Activated T-helper 2 cell treated with anti-CD3 and anti-CD28 coated beads, Interferon-gamma antibody, Interleukin-2, Interleukin-4, amounts not matched to agents 10 μg/mL and 5 μg/mL and 100 μg/mL, durations not matched to agents 14 hours and 24 hours and 36 hours (primary cell): ENCODE data around the gene FAM177B. TPM values are rescaled to one million over a fixed set of nuclear protein-coding genes. Genes with fewer than 3 reads are reported as not detected.
"Not testable (repeated sequence)": the region's sequence is repeated elsewhere in the genome, so short reads cannot be mapped to it uniquely, and the experiment has no call there.

ENCODE experiments used
- DNase-seq: peaks from one replicate; pipeline ENCODE4 v3.0.0; 2021; ENCODE audit warnings: low spot score
- H3K27ac Mint-ChIP-seq: one replicate; pipeline ENCODE4 v1.8.0; 2021; ENCODE audit warnings: mixed read lengths
- H3K27me3 Mint-ChIP-seq: one replicate; pipeline ENCODE4 v1.8.0; 2021; ENCODE audit warnings: low read depth, mixed read lengths
- H3K36me3 Mint-ChIP-seq: one replicate; pipeline ENCODE4 v1.8.0; 2021; ENCODE audit warnings: low read depth, mixed read lengths
- H3K4me1 Mint-ChIP-seq: one replicate; pipeline ENCODE4 v1.8.0; 2021; ENCODE audit warnings: low read depth, mixed read lengths
- H3K4me3 Mint-ChIP-seq: one replicate; pipeline ENCODE4 v1.8.0; 2021; ENCODE audit warnings: low read depth, mild to moderate bottlenecking, moderate library complexity, mixed read lengths
- H3K9me3 Mint-ChIP-seq: one replicate; pipeline ENCODE4 v1.8.0; 2021; ENCODE audit warnings: mixed read lengths
- intact Hi-C: fragments of 100-400 bp; cut with micrococcal nuclease; formaldehyde crosslinking; loops from one replicate; pipeline ENCODE4 v1.15.1; 2023
- total RNA-seq: library from RNA; stranded (reverse); gene quantifications from 2 replicates; pipeline ENCODE4 v1.2.3, GENCODE V29; 2022

Gene FAM177B
- total RNA-seq, 1 donor from 2014 or later, result not detected

- Mint-ChIP-seq H3K4me3 (no peak overlapping the region), H3K27ac (no peak overlapping the region), H3K27me3 (peaks cover 16% of the 10 kb centered on the region), H3K9me3 (no peaks in the 10 kb centered on the region), H3K4me1 (no peaks in the 10 kb centered on the region), H3K36me3 (no peaks in the 10 kb centered on the region)
- no peak for DNase-seq
- intact Hi-C loops, result no loop called here
These were observed 14.3 kb downstream of the FAM177B start for GRCh38 chr1:222751255-222751654.

- Mint-ChIP-seq H3K27me3 (peaks cover 9% of the 10 kb centered on the region), H3K4me3 (no peak overlapping the region), H3K9me3 (no peaks in the 10 kb centered on the region), H3K36me3 (no peaks in the 10 kb centered on the region), H3K27ac (no peak overlapping the region), H3K4me1 (no peaks in the 10 kb centered on the region)
- intact Hi-C loops, result no loop called here
- no peak for DNase-seq
These were observed 17.6 kb downstream of the FAM177B start for GRCh38 chr1:222754366-222755139.

- no peak overlapping the region for H3K4me3 Mint-ChIP-seq
- intact Hi-C loops, result no loop called here
- H3K4me1 Mint-ChIP-seq, result no peaks in the 10 kb centered on the region
- peaks cover 4% of the 10 kb centered on the region for H3K9me3 Mint-ChIP-seq
- no peaks in the 10 kb centered on the region for H3K36me3 Mint-ChIP-seq
- peaks cover 11% of the 10 kb centered on the region for H3K27me3 Mint-ChIP-seq
- no peak overlapping the region for H3K27ac Mint-ChIP-seq
- no peak for DNase-seq
These were observed 20.8 kb downstream of the FAM177B start for GRCh38 chr1:222757646-222758268.

GRCh38 chr1:222759451-222760035 is 22.5 kb downstream of the FAM177B start:
- no peak overlapping the region for H3K4me3 Mint-ChIP-seq
- no peak overlapping the region for H3K27ac Mint-ChIP-seq
- no peaks in the 10 kb centered on the region for H3K4me1 Mint-ChIP-seq
- H3K27me3 Mint-ChIP-seq, result peaks cover 14% of the 10 kb centered on the region
- no peak for DNase-seq
- H3K9me3 Mint-ChIP-seq, result peaks cover 4% of the 10 kb centered on the region
- intact Hi-C loops, result no loop called here
- no peaks in the 10 kb centered on the region for H3K36me3 Mint-ChIP-seq

GRCh38 chr1:222761083-222761482 is 24.1 kb downstream of the FAM177B start:
- no peak for DNase-seq
- H3K27ac Mint-ChIP-seq, result no peak overlapping the region
- intact Hi-C loops, result no loop called here
- no peaks in the 10 kb centered on the region for H3K36me3 Mint-ChIP-seq
- H3K4me1 Mint-ChIP-seq, result no peaks in the 10 kb centered on the region
- peaks cover 4% of the 10 kb centered on the region for H3K9me3 Mint-ChIP-seq
- peaks cover 12% of the 10 kb centered on the region for H3K27me3 Mint-ChIP-seq
- no peak overlapping the region for H3K4me3 Mint-ChIP-seq

- H3K9me3 Mint-ChIP-seq, H3K4me1 Mint-ChIP-seq, intact Hi-C loops, H3K4me3 Mint-ChIP-seq, H3K36me3 Mint-ChIP-seq, H3K27me3 Mint-ChIP-seq, DNase-seq, H3K27ac Mint-ChIP-seq: not testable (repeated sequence)
These were observed 25.2 kb downstream of the FAM177B start for GRCh38 chr1:222762178-222762577.

- no peaks in the 10 kb centered on the region for H3K36me3 Mint-ChIP-seq
- H3K4me1 Mint-ChIP-seq, result peaks cover 2% of the 10 kb centered on the region
- no peak overlapping the region for H3K4me3 Mint-ChIP-seq
- peaks cover 27% of the 10 kb centered on the region for H3K9me3 Mint-ChIP-seq
- DNase-seq, result no peak
- peak overlapping the region; percentile 7 for H3K27ac Mint-ChIP-seq
- peaks cover 3% of the 10 kb centered on the region for H3K27me3 Mint-ChIP-seq
- intact Hi-C loops, result no loop called here
These were observed 30.2 kb downstream of the FAM177B start for GRCh38 chr1:222767152-222767571.

GRCh38 chr1:222768592-222768991 is 31.6 kb downstream of the FAM177B start:
- Mint-ChIP-seq H3K27ac (no peak overlapping the region), H3K9me3 (peaks cover 26% of the 10 kb centered on the region), H3K4me1 (peaks cover 6% of the 10 kb centered on the region), H3K27me3 (peaks cover 3% of the 10 kb centered on the region), H3K4me3 (no peak overlapping the region), H3K36me3 (no peaks in the 10 kb centered on the region)
- intact Hi-C loops, result no loop called here
- DNase-seq, result no peak

GRCh38 chr1:222769181-222769580 is 32.2 kb downstream of the FAM177B start:
- H3K4me1 Mint-ChIP-seq, result peaks cover 6% of the 10 kb centered on the region
- H3K9me3 Mint-ChIP-seq, result peaks cover 26% of the 10 kb centered on the region

GRCh38 chr1:222769971-222770620 is 33.1 kb downstream of the FAM177B start:
- no peak for DNase-seq
- Mint-ChIP-seq H3K9me3 (peaks cover 26% of the 10 kb centered on the region), H3K4me1 (peaks cover 6% of the 10 kb centered on the region), H3K4me3 (no peak overlapping the region), H3K27ac (no peak overlapping the region), H3K36me3 (no peaks in the 10 kb centered on the region), H3K27me3 (no peaks in the 10 kb centered on the region)
- intact Hi-C loops, result no loop called here

More at GRCh38 chr1:222769181-222769580, 32.2 kb downstream of the FAM177B start:
- no peak overlapping the region for H3K4me3 Mint-ChIP-seq
- peaks cover 1% of the 10 kb centered on the region for H3K27me3 Mint-ChIP-seq
- no peaks in the 10 kb centered on the region for H3K36me3 Mint-ChIP-seq
- intact Hi-C loops, result no loop called here
- DNase-seq, result no peak
- no peak overlapping the region for H3K27ac Mint-ChIP-seq

- H3K27me3 Mint-ChIP-seq, result no peaks in the 10 kb centered on the region
- H3K9me3 Mint-ChIP-seq, result peaks cover 24% of the 10 kb centered on the region
- peaks cover 5% of the 10 kb centered on the region for H3K4me1 Mint-ChIP-seq
- H3K4me3 Mint-ChIP-seq, result no peak overlapping the region
- intact Hi-C loops, result no loop called here
- DNase-seq, result no peak
- no peaks in the 10 kb centered on the region for H3K36me3 Mint-ChIP-seq
- H3K27ac Mint-ChIP-seq, result no peak overlapping the region
These were observed 36.0 kb downstream of the FAM177B start for GRCh38 chr1:222772996-222773379.

- H3K27ac Mint-ChIP-seq, result no peak overlapping the region
- H3K36me3 Mint-ChIP-seq, result no peaks in the 10 kb centered on the region
- peaks cover 9% of the 10 kb centered on the region for H3K27me3 Mint-ChIP-seq
- no peak for DNase-seq
- peaks cover 5% of the 10 kb centered on the region for H3K4me1 Mint-ChIP-seq
- no peak overlapping the region for H3K4me3 Mint-ChIP-seq
- H3K9me3 Mint-ChIP-seq, result no peaks in the 10 kb centered on the region
- intact Hi-C loops, result no loop called here
These were observed 40.5 kb downstream of the FAM177B start for GRCh38 chr1:222777463-222777862.

- no peaks in the 10 kb centered on the region for H3K36me3 Mint-ChIP-seq
- H3K4me3 Mint-ChIP-seq, result no peak overlapping the region
- no peak for DNase-seq
- H3K27ac Mint-ChIP-seq, result no peak overlapping the region
- no peaks in the 10 kb centered on the region for H3K4me1 Mint-ChIP-seq
- H3K9me3 Mint-ChIP-seq, result no peaks in the 10 kb centered on the region
- intact Hi-C loops, result no loop called here
- H3K27me3 Mint-ChIP-seq, result peaks cover 9% of the 10 kb centered on the region
These were observed 41.0 kb downstream of the FAM177B start for GRCh38 chr1:222777977-222778376.
